Right lobe of liver (tissue), 4 donors: ENCODE measurements around the gene CCL3.

ENCODE experiments used
- CTCF ChIP-seq, 4 donors: fragments of 200-600 bp in 3 of 4; fragments of 450-650 bp in 1 of 4; IDR thresholded peaks; one replicate each; pipeline versions ENCODE4 v1.5.1 to v1.8.0; 2016 to 2022; ENCODE audit warnings: antibody characterized with exemption in 4 of 4, mild to moderate bottlenecking in 2 of 4
- POLR2A ChIP-seq: fragments of 450-650 bp; IDR thresholded peaks from one replicate; pipeline ENCODE4 v1.6.1; 2017; ENCODE audit warnings: antibody characterized with exemption, mild to moderate bottlenecking
- donor health status: DM: no; HTN: no; CAD: no.
- donor health status: DM: no; HTN: no; CAD: no.
- donor health status: DM: no; HTN: yes; CAD: no.

- TF ChIP-seq CTCF (IDR thresholded peaks at IDR 0.05): no peak
- no peak for TF ChIP-seq POLR2A
Observed at GRCh38 chr17:36136439-36136838, 46.5 kb upstream of the CCL3 start.
